ENCODE results near the gene PIP5K1C. TPM values are rescaled to one million over a fixed set of nuclear protein-coding genes. Genes with fewer than 3 reads are reported as not detected.
A peak's percentile ranks its signal among the peaks of the same experiment; 100 is the strongest.

PIP5K1C gene
- total RNA-seq, 2 experiments from 2014 or later, result 7.3 to 7.5 TPM

DNA sequence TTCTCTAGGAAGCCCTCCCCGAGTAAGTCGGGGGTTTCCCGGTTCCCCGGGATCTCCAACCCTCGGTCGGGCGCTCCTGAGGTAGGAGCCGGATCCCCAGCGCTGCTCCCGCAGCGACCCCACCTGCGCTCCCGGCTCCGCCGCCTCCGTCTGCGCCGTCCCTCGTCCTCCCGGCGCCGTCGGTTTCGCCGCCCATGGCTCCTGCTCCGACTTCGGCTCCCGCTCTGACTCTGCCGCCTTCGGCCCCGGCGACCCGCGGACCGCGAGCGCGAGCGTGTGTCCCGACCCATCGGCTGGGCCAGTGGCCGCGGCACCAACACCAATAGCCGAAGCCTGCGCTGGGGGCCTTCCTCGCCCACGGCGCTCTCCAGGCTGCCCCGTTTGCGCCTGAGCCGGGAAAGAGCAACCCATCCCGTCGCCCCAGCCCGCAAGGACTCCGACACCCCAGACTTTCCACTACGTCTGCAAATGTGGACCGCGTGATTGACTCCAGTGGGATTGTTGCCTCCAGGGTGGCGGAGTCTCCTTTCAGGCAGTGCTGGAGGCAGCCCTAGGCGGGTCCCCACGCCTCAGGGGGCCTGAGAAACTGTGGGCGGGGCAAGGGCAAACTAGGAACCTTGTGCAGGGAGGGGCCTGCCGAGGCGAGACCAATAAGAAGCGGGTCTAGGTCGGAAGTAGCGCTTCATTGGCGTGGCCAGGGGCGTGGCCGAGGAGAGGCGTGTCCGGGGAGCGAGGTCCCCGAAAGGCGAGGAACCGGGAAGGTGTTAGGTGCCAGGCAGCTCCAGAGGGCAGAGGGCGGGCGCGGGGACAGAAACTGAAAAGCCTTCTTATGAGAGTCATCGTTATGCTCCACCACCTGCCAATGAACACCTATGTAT, 73.6 kb downstream of the PIP5K1C start, which contains the start of gene CACTIN:
Gene CACTIN, minus strand, starts transcription at position 318 of the 878 bp plus-strand sequence. Its CDS starts 28 bp downstream, at position 290.
- CTCF ChIA-PET, result interaction anchor here (1.2 kb wide), 1 partner anchor 66 kb away, joined by 5 read pairs; no protein-coding TSS in a partner anchor
- Mint-ChIP-seq H3K4me1 (ENCODE audit: low read depth) (peaks cover 29% of the 10 kb centered on the region), H3K4me3 (peak within 1 kb of the TSS; percentile 79), H3K9me3 (no peaks in the 10 kb centered on the region), H3K36me3 (ENCODE audit: low read depth) (peaks cover 2% of the 10 kb centered on the region), H3K27ac (peak within 1 kb of the TSS; percentile 98), H3K27me3 (ENCODE audit: low read depth) (no peaks in the 10 kb centered on the region)
- peak; percentile 99 for DNase-seq
- intact Hi-C loops (cut with micrococcal nuclease), result loop anchor here (1.0 to 5.0 kb wide), 7 partner anchors 54 to 441 kb away; partner anchors contain the start of genes FZR1, HMG20B, MRPL54 and ZBTB7A

DNA sequence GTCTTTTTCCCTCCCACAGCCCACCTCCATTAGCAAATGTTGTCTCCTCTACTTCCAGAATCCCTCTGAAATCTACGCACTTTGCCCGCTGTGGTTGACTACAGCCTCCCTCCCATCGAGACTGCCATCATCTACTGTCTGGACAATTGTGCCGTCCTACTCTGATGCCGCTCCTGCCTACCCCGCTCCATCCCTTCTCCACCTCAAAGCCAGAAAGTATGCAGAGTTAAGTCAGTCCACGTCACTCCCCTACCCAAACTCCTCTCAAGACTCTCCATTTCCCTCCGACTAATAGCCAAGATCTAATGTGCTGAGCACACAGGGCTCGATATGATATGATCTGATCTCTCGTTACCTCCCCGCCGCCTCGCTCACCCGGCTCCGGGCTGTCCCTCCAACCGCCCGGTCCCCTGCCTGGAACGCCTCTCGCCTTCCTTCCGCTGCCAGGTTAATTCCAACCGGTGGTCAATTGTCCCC, 74.2 kb downstream of the PIP5K1C start:
- H3K36me3 Mint-ChIP-seq (ENCODE audit: low read depth), result peaks cover 2% of the 10 kb centered on the region
- CTCF ChIA-PET, result interaction anchor here (1.1 kb wide), 1 partner anchor 64 kb away, joined by 3 read pairs; no protein-coding TSS in a partner anchor
- intact Hi-C loops (cut with micrococcal nuclease), result loop anchor here (2.0 to 5.0 kb wide), 3 partner anchors 71 to 441 kb away; partner anchors contain the start of genes MRPL54 and ZBTB7A
- H3K4me1 Mint-ChIP-seq (ENCODE audit: low read depth), result peaks cover 29% of the 10 kb centered on the region
- H3K27me3 Mint-ChIP-seq (ENCODE audit: low read depth), result no peaks in the 10 kb centered on the region
- no peak for DNase-seq
- H3K9me3 Mint-ChIP-seq, result no peaks in the 10 kb centered on the region
- H3K4me3 Mint-ChIP-seq, result peak overlapping the region; percentile 79
- peak overlapping the region; percentile 59 for H3K27ac Mint-ChIP-seq

GRCh38 chr19:3623716-3624115, 76.6 kb downstream of the PIP5K1C start:
- peaks cover 2% of the 10 kb centered on the region for H3K36me3 Mint-ChIP-seq (ENCODE audit: low read depth)
- intact Hi-C loops (cut with micrococcal nuclease), result no loop called here
- H3K9me3 Mint-ChIP-seq, result no peaks in the 10 kb centered on the region
- no peak for DNase-seq
- no peak overlapping the region for H3K27ac Mint-ChIP-seq
- CTCF ChIA-PET, result no interaction called here
- no peak overlapping the region for H3K4me3 Mint-ChIP-seq
- peaks cover 29% of the 10 kb centered on the region for H3K4me1 Mint-ChIP-seq (ENCODE audit: low read depth)
- no peaks in the 10 kb centered on the region for H3K27me3 Mint-ChIP-seq (ENCODE audit: low read depth)

- Mint-ChIP-seq H3K36me3 (ENCODE audit: low read depth) (peaks cover 4% of the 10 kb centered on the region), H3K4me1 (ENCODE audit: low read depth) (peaks cover 38% of the 10 kb centered on the region), H3K27ac (no peak overlapping the region), H3K4me3 (no peak overlapping the region), H3K9me3 (no peaks in the 10 kb centered on the region), H3K27me3 (ENCODE audit: low read depth) (no peaks in the 10 kb centered on the region)
- CTCF ChIA-PET, result interaction anchor here (1.1 to 1.5 kb wide), 2 partner anchors 31 to 36 kb away, joined by 3 to 4 read pairs; partner anchors contain the start of gene GIPC3
- intact Hi-C loops (cut with micrococcal nuclease), result no loop called here
- no peak for DNase-seq
Observed at GRCh38 chr19:3622224-3622623, 78.0 kb downstream of the PIP5K1C start.

- CTCF ChIA-PET, result interaction anchor here (1.1 to 1.5 kb wide), 2 partner anchors 31 to 36 kb away, joined by 3 to 4 read pairs; partner anchors contain the start of gene GIPC3
- H3K36me3 Mint-ChIP-seq (ENCODE audit: low read depth), result peaks cover 4% of the 10 kb centered on the region
- no peak overlapping the region for H3K4me3 Mint-ChIP-seq
- no peak overlapping the region for H3K27ac Mint-ChIP-seq
- intact Hi-C loops (cut with micrococcal nuclease), result no loop called here
- H3K9me3 Mint-ChIP-seq, result no peaks in the 10 kb centered on the region
- no peak for DNase-seq
- no peaks in the 10 kb centered on the region for H3K27me3 Mint-ChIP-seq (ENCODE audit: low read depth)
- H3K4me1 Mint-ChIP-seq (ENCODE audit: low read depth), result peaks cover 35% of the 10 kb centered on the region
Observed at GRCh38 chr19:3621689-3622088, 78.6 kb downstream of the PIP5K1C start.

DNA sequence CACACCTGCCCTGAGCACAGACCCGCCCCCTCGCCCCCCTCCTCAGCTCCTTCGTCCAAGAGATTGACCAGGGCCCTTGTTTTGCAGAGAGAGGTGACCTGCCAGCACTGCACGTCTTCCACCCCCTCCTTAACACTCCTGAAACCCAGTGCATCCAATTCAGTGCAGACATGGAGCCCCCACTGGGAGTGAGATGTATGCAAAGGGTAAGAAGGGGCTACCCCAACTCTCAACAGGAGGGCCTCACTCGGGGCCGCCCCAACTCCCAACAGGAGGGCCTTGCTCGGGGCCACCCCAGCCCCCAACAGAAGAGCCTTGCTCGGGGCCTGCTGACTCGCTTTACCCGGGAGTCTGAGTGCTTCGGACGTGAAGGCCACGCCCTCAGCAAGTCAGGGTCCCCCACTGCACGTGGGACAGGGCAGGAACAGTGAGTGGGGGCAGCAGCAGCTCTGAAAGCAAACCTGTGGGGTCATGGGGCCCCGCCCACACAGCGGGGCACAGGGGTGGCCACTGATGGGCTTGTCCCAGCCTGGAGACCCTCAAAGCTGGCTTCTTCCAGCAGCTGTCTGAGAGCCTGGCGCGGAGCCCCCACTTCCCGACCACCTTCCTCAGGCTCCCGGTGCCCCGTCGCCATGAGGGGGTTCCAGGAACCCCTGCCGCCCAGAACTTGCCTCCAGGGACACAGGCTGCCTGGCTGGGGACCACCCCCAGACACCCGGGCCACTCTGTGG, 79.3 kb downstream of the PIP5K1C start:
- Mint-ChIP-seq H3K9me3 (no peaks in the 10 kb centered on the region), H3K4me3 (no peak overlapping the region), H3K36me3 (ENCODE audit: low read depth) (peaks cover 4% of the 10 kb centered on the region), H3K27ac (no peak overlapping the region), H3K27me3 (ENCODE audit: low read depth) (no peaks in the 10 kb centered on the region), H3K4me1 (ENCODE audit: low read depth) (peaks cover 32% of the 10 kb centered on the region)
- CTCF ChIA-PET, result interaction anchor here (1.1 to 1.5 kb wide), 2 partner anchors 30 to 35 kb away, joined by 3 to 4 read pairs; partner anchors contain the start of gene GIPC3
- intact Hi-C loops (cut with micrococcal nuclease), result no loop called here
- no peak for DNase-seq

- Mint-ChIP-seq H3K27me3 (ENCODE audit: low read depth) (no peaks in the 10 kb centered on the region), H3K36me3 (ENCODE audit: low read depth) (peaks cover 4% of the 10 kb centered on the region), H3K27ac (no peak overlapping the region), H3K4me3 (no peak overlapping the region), H3K9me3 (no peaks in the 10 kb centered on the region), H3K4me1 (ENCODE audit: low read depth) (peaks cover 27% of the 10 kb centered on the region)
- intact Hi-C loops (cut with micrococcal nuclease), result no loop called here
- CTCF ChIA-PET, result interaction anchor here (0.7 kb wide), 1 partner anchor 75 kb away, joined by 3 read pairs; no protein-coding TSS in a partner anchor
- DNase-seq, result no peak
Observed at GRCh38 chr19:3620145-3620816, 80.0 kb downstream of the PIP5K1C start.

GRCh38 chr19:3619631-3620012, 80.6 kb downstream of the PIP5K1C start:
- DNase-seq, result no peak
- no peak overlapping the region for H3K4me3 Mint-ChIP-seq
- intact Hi-C loops (cut with micrococcal nuclease), result loop anchor here (2.0 kb wide), 1 partner anchor 73 kb away; no protein-coding TSS in a partner anchor
- H3K9me3 Mint-ChIP-seq, result no peaks in the 10 kb centered on the region
- peaks cover 4% of the 10 kb centered on the region for H3K36me3 Mint-ChIP-seq (ENCODE audit: low read depth)
- no peaks in the 10 kb centered on the region for H3K27me3 Mint-ChIP-seq (ENCODE audit: low read depth)
- no peak overlapping the region for H3K27ac Mint-ChIP-seq
- CTCF ChIA-PET, result interaction anchor here (0.7 to 1.3 kb wide), 3 partner anchors 27 to 80 kb away, joined by 3 read pairs; no protein-coding TSS in a partner anchor
- peaks cover 21% of the 10 kb centered on the region for H3K4me1 Mint-ChIP-seq (ENCODE audit: low read depth)

DNA sequence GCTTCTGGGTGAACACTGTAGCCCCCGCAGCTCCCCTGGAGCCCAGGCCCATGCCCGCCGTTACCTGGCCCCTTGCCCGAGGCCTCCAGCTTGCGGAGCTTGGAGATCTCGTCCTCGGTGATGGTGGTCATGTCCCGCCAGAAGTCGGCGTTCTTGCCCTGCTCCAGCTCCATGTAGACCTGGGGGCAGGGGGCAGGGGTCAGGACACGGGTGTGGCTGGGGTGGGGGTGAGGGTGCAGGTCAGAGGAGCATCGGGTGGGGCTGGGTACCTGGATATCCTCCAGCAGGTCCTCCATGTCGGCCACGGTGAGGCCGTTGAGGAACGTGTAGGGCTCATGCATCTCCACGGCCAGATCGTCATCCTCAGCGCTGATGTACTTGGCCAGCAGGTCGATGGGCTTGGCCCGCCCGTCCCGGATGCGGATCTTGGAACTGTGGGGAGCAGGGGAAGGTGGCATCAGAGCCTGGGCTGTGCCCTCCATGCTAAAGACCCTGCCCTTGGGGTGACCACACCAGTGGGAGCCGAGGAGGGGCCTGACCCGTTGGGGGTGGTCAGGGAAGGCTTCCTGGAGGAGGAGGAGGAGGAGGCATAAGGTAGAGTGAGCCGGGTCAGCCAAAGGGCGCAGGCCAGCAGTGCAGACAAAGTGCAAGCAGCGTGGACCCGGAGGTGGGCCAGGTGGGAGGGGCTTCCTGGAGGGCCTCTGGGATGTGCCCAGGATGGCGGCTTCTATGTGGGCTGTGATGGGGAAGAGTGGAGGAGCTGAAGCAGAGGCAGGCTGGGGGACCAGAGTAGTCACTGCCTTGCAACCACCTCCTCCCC, 81.2 kb downstream of the PIP5K1C start:
- intact Hi-C loops (cut with micrococcal nuclease), result loop anchor here (1.0 to 2.0 kb wide), 2 partner anchors 33 to 72 kb away; no protein-coding TSS in a partner anchor
- H3K4me3 Mint-ChIP-seq, result no peak overlapping the region
- CTCF ChIA-PET, result interaction anchor here (0.6 to 1.3 kb wide), 6 partner anchors 27 to 729 kb away, joined by 3 to 7 read pairs (median 3); partner anchors contain the start of gene MFSD12
- DNase-seq, result no peak
- no peaks in the 10 kb centered on the region for H3K27me3 Mint-ChIP-seq (ENCODE audit: low read depth)
- peaks cover 3% of the 10 kb centered on the region for H3K36me3 Mint-ChIP-seq (ENCODE audit: low read depth)
- no peaks in the 10 kb centered on the region for H3K9me3 Mint-ChIP-seq
- peaks cover 15% of the 10 kb centered on the region for H3K4me1 Mint-ChIP-seq (ENCODE audit: low read depth)
- H3K27ac Mint-ChIP-seq, result no peak overlapping the region

DNA sequence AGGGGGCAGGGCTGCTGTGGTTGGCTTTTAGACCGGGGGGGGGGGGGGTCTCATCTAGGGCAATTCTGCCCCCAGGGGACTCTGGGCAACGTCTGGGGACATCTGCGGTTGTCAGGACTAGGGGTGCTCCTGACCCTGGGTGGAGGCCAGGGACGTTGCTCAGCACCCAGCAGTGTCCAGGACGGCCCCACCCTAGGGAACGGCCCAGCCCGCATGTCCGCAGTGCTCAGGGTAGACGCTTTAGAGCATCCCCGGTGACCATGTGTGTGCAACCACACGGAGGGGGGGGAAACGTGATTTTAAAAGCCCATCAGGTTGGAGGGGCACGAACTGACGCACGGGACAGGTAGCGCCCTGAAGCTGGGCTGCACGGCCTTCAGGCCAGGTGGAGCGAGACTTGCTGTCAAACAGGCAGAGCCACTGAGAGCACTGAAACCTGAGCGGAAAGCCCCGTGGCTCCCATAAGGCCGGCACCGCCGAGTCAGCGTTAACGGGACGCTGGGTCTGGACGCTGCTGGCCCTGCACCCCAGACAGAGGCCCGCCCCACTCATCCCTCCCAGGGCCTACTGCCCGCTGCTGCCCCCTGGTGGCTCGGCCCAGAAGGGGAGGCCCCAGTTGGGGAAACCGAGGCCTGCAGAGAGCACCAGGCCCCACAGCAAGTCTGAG, 82.0 kb downstream of the PIP5K1C start:
- Mint-ChIP-seq H3K36me3 (ENCODE audit: low read depth) (peaks cover 3% of the 10 kb centered on the region), H3K4me1 (ENCODE audit: low read depth) (peaks cover 13% of the 10 kb centered on the region), H3K4me3 (no peak overlapping the region), H3K9me3 (no peaks in the 10 kb centered on the region), H3K27ac (no peak overlapping the region), H3K27me3 (ENCODE audit: low read depth) (no peaks in the 10 kb centered on the region)
- peak; percentile 55 for DNase-seq
- intact Hi-C loops (cut with micrococcal nuclease), result loop anchor here (1.0 to 2.0 kb wide), 2 partner anchors 32 to 71 kb away; no protein-coding TSS in a partner anchor
- CTCF ChIA-PET, result interaction anchor here (0.6 to 1.3 kb wide), 6 partner anchors 26 to 728 kb away, joined by 3 to 7 read pairs (median 3); partner anchors contain the start of gene MFSD12

Data from activated naive CD4-positive, alpha-beta T cell treated with anti-CD3 and anti-CD28 coated beads for 36 hours (primary cell).